Measurements from ENCODE around the gene ZBTB34.
"Not testable (repeated sequence)": the region's sequence is repeated elsewhere in the genome, so short reads cannot be mapped to it uniquely, and the experiment has no call there.

The ZBTB34 gene

GRCh38 chr9:126860077-126860756 is at the start of gene ZBTB34:
Gene ZBTB34, plus strand, starts transcription at chr9:126860639. Its CDS starts 18,761 bp downstream, at chr9:126879400.
- DNase-seq (ENCODE audit: low read depth), result peak; percentile 74

GRCh38 chr9:126813072-126813471 is 47.4 kb upstream of the ZBTB34 start:
- DNase-seq (ENCODE audit: low read depth), result no peak

- DNase-seq (ENCODE audit: low read depth), result no peak
These were observed 46.3 kb upstream of the ZBTB34 start for GRCh38 chr9:126814091-126814490.

GRCh38 chr9:126817615-126818014 is 42.8 kb upstream of the ZBTB34 start:
- not testable (repeated sequence) for DNase-seq (ENCODE audit: low read depth)

GRCh38 chr9:126818482-126818881 is 42.0 kb upstream of the ZBTB34 start:
- no peak for DNase-seq (ENCODE audit: low read depth)

GRCh38 chr9:126819482-126819881 is 41.0 kb upstream of the ZBTB34 start:
- no peak for DNase-seq (ENCODE audit: low read depth)

- DNase-seq (ENCODE audit: low read depth), result no peak
These were observed 38.2 kb upstream of the ZBTB34 start for GRCh38 chr9:126822278-126822677.

GRCh38 chr9:126822873-126823272 is 37.6 kb upstream of the ZBTB34 start:
- no peak for DNase-seq (ENCODE audit: low read depth)

GRCh38 chr9:126824052-126824451 is 36.4 kb upstream of the ZBTB34 start:
- DNase-seq (ENCODE audit: low read depth), result not testable (repeated sequence)

GRCh38 chr9:126827227-126827626 is 33.2 kb upstream of the ZBTB34 start:
- no peak for DNase-seq (ENCODE audit: low read depth)

GRCh38 chr9:126829035-126829434 is 31.4 kb upstream of the ZBTB34 start:
- no peak for DNase-seq (ENCODE audit: low read depth)

- DNase-seq (ENCODE audit: low read depth), result no peak
These were observed 29.6 kb upstream of the ZBTB34 start for GRCh38 chr9:126830827-126831226.

GRCh38 chr9:126832440-126832839 is 28.0 kb upstream of the ZBTB34 start:
- no peak for DNase-seq (ENCODE audit: low read depth)

GRCh38 chr9:126833020-126833419 is 27.4 kb upstream of the ZBTB34 start:
- DNase-seq (ENCODE audit: low read depth), result no peak

GRCh38 chr9:126833710-126834345 is 26.6 kb upstream of the ZBTB34 start:
- no peak for DNase-seq (ENCODE audit: low read depth)

GRCh38 chr9:126834672-126835071 is 25.8 kb upstream of the ZBTB34 start:
- DNase-seq (ENCODE audit: low read depth), result no peak

GRCh38 chr9:126836216-126836615 is 24.2 kb upstream of the ZBTB34 start:
- no peak for DNase-seq (ENCODE audit: low read depth)

- no peak for DNase-seq (ENCODE audit: low read depth)
These were observed 22.2 kb upstream of the ZBTB34 start for GRCh38 chr9:126838055-126838811.

GRCh38 chr9:126838895-126839294 is 21.5 kb upstream of the ZBTB34 start:
- DNase-seq (ENCODE audit: low read depth), result no peak

- DNase-seq (ENCODE audit: low read depth), result no peak
These were observed 21.1 kb upstream of the ZBTB34 start for GRCh38 chr9:126839301-126839700.

- DNase-seq (ENCODE audit: low read depth), result no peak
These were observed 18.1 kb upstream of the ZBTB34 start for GRCh38 chr9:126842220-126842842.

- no peak for DNase-seq (ENCODE audit: low read depth)
These were observed 17.3 kb upstream of the ZBTB34 start for GRCh38 chr9:126842977-126843799.

All from stimulated activated CD8-positive, alpha-beta memory T cell treated with anti-CD3 and anti-CD28 coated beads, Interleukin-15, amount 100 ng/mL, for 24 hours (primary cell).